Measurements from ENCODE around the gene IMMP2L.

The IMMP2L gene

DNA sequence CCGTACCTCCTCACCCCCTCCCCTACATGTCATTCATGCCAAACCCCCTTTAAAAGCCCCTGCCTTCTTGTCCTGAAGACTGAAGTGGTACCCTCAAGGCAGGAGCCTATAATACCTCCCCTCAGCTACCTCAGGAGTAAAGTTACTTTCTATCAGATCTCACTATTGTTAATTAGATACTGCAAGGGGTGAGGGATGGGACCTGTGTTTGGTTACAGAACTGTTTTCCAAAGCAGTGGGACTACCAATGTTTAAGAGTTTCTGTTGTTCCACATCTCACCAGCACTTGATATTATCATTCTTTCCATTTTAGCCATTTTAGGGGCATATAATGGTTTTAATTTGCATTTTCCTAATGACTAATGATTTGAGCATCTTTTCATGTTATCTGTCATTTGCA is 668.2 kb downstream of the IMMP2L start:
- no peak for DNase-seq

DNA sequence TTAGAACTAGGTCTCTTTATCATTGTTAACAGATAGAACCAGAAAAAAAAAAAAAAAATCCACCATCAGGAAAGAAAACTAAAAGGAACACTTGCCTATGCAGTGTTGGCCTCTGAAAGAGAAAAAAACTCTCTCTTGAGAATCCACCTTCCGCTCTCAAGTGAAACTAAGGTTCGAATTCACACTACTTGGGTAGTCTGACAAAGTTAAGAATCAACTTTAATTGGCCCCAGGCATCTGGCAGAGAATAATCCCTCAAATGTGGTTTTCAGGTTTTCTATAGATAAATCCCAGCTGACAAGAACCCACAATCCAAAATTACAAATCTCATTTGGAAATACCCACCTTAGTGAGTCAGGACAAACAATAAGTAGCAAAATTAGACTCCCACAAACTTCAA is 671.1 kb downstream of the IMMP2L start:
- DNase-seq, result no peak

DNA sequence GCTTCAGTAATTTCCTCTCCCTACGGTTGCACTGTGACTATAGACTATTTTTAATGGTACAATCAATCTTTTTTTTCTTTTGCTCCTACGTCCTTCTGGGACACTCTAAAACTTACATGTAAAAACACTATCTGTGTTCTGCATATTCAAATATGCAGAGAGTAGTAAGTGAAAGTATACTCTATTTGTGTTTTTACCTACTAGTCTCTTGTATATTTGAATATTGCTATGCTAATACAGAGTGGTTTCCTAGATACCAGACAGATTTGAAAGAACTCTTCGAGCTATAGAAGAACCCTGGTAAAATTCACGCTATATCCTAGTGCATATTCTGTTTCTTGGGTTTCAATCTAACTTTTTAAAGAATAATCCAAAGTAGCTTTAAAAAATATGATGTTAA is 672.2 kb downstream of the IMMP2L start:
- DNase-seq, result no peak

DNA sequence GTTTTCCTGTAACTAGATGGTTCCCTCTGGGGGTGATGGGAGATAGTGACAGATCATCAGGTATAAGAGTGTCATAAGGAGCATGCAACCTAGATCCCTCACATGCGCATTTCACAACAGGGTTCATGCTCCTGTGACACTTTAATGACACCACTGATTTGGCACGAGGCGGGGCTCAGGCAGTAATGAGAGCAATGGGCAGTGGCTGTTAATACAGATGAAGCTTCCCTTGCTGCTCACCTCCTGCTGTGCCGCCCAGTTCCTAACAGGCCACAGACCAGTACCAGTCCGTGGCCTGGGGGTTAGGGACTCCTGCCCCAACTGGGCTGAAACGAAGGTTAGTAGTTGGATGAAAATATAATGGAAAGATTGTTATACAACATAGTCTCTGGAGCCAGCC is 673.0 kb downstream of the IMMP2L start:
- no peak for DNase-seq

DNA sequence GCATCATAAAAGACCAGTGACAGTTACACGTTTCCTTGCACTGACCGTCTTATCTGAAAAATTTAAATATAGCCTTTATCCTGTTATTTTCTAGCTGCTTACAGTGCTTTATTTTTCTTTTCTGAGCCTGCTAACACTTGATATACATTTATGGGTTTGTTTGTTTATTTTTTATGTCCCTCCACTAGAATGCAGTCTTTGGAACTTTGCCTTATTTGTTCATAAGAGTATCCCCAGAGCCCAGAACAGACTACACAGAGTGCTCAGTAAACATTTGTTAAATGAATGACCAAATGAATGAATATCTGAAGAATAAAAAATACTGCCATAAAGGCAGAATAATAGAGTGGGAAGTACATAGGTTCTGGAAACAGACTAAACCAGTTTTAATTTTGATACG is 673.7 kb downstream of the IMMP2L start:
- DNase-seq, result no peak

DNA sequence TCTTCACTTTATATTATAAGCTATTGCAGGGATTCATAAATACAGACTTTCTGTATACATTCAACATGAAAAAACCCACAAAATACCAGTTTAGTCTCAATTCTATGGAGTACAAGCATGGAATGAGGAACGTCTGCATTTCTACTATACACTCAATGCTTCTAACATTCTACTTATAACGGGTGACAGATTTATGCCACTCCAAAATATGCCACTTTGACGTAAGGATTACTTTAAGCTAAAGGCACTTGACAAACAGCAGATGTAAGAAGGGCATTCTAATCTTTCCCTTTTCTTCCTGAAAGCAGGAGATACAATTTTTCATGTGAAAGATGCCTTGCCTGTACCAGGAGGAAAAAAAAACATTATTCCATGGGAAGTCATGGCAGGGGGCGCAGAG is 676.8 kb downstream of the IMMP2L start:
- no peak for DNase-seq

DNA sequence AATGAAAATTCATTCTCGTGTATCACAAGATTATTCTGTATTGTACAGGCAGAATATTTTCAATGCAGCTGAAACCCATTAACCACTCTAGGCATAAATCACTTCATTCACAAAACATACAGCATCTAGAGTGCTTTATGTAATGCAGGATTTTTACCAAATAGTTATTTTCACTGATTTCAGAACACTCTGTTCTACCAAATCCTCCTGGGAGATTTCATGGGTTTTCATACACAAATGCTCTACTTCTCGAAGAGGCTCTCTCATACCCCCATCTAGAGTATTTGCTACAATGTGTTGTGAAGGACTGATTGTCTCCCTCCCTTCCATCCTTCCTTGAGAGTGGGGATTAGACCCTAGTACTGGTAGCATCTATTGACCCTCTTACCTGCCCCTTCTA is 680.6 kb downstream of the IMMP2L start:
- no peak for DNase-seq

DNA sequence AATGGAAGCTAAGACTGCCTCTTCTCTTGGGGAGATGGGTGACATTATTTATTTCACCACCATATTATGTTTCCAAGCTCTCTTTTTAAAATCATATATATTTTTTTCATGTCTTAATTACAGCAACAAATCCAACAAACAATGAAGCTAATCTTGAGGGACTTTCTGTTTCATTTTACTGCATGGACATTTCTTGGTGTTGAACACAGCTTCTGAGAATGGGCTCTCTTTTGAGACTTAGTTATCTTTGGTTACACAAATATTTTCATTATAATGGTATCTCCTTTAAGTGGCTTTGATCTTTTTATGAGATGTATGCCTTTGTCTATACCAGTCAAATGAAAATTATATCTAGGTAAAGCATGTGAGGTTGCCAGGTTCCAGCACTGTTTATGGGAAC is 681.3 kb downstream of the IMMP2L start:
- no peak for DNase-seq

DNA sequence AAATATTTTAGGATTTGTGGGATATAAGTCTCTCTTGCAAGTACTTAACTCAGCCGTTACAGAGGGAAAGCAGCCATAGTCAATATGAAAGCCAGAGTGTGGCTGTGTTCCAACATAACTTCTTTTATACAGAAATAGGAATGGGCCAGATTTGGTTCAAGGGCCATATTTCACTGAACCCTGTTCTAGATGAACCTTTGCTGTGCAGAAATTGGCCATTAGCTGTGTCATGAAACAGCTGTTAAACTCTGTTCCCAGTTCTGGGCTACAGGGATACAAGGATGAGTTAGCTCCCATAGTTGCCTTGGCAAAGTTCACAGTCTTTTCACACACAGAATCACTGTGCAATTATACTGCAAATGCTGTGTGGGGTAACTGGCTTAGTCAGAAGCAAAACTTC is 685.3 kb downstream of the IMMP2L start:
- no peak for DNase-seq

DNA sequence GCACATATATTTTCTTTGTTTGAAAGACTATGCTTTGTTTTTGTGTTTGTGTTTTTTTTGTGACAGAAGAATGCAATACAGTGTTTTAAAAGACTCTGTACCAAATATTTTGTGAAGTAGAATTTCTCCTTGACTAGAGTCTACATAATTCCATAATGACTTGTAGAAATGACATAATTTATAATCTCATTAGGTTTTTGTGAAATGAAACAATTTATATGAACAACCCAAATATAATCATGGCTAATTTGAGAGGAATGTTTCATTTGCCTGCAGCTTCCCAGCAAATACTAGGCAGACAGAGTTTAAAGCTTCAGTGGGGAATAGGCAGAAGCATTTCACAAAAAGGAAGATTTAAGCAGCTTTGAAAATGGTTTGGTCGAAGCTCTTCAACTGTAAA is 686.9 kb downstream of the IMMP2L start:
- DNase-seq, result no peak

DNA sequence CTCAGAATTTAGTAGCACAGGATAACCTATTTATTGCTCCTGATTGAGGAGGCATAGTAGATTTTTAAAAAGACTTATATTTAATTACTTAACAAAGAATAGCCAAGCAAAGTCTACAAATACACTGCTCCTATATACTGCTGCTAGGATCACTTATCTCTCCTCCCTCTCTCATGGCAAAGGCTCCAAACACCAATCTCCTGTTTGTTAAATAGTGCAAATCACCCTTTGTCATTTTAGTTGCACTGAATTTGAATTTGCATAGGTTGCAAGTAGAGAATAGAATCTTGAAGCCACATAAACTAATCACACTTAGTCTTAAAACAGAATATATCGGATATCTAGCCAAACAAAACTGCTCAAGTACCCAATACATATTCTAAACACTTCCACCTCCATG is 690.4 kb downstream of the IMMP2L start:
- DNase-seq, result no peak

DNA sequence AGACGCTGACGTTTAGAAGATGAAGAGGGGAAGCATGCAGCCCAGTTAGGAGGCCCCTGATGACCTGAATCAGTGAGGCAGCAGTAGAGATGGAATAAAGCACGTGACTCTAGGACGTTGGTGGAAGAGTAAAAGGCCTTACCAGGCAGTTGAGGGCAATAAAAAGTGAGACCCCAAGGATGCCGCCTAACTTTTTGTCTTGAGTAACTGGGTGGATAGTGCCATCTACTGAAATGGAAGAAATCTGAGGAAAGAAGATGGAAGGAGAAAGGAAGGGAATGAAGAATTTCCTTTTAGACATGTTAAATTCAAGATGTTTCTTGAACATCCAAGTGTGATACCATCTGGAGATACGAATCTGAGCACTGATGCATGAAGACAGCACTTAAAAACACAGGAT is 691.4 kb downstream of the IMMP2L start:
- DNase-seq, result no peak

DNA sequence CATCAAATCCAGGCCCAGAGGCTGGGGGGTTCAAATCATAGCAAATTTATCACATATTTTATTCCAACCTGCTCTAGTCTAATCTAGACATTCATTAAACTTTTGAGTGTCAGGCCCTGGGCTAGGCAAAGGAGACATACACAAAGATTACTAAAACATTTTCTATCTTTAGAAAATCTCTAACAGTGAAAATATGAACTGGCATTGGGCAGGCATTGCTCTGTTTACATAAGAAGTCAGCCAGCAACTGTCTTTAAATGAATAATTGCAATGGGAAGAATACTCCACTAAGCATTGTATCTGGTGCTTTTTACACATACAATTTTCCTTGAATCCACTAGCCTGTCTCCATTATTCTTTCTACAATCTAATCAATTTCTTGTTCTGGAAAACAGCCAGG is 693.8 kb downstream of the IMMP2L start:
- no peak for DNase-seq

DNA sequence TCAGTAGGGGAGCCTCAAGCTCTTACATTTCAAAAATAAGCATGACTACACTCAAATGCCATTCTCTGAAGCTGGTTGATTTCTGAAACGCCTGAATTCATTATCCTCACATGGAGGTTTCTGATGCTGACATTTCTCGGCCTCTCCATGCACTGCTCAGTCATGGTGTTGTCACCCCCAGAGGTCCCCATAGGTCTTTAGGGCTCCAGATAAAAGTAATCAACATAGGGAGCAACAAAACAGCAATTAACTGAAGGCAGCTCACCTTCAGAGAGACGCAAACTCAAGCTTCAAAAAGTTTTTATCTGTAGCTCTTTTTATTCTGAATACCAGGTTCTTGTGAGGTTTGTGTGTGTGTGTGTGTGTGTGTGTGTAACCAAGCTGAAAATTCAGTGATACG is 694.5 kb downstream of the IMMP2L start:
- DNase-seq, result no peak

DNA sequence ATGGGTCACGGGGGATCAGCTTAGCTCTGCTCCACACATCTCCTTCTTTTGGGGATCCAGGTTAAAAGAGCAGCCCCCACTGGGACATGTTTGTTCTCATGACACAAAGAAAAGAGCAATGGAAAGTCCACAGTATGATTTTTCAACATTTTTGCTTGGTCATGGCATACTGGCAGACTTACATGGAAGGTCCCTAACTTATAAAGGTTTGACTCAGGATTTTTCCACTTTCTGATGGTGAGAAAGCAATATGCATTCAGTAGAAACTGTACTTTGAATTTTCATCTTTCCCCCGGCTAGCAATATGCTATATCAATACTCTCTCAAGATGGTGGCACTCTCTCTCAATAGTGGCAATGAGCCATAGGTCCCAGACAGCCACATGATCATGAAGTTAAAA is 699.0 kb downstream of the IMMP2L start:
- no peak for DNase-seq

DNA sequence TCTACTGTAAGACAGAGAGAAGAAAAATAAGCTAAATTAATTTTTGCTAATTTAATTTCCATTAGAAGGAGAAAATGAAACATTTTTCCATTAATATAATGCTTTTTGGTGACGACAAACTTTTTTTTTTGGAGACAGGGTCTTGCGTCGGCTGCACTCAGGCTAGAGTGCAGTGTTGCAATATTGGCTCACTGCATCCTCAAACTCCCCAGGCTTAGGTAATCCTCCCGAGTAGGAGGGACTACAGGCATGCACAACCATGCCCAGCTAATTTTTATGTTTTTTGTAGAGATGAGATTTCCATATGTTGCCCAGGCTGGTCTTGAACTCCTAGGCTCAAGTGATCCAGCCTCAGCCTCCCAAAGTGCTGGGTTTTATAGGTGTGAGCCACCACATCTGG is 701.1 kb downstream of the IMMP2L start:
- DNase-seq, result no peak

DNA sequence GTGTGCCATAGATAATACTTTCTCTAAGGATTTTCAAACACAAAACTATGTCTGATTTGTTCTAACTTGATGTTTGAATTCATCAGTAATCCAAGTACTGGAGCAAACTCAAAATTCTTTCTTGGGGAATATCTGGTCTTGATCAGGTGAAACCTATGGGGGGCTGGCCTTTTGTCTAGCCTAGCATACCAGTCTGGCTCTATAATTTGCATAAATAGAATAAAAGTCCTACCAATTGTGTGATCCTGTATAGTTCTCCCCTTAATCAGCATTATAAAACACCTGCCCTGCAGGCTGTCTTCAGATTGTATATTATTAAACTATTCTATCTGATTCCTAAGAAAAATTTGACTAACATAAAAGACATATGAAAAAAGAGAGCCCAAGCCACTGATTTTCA is 705.2 kb downstream of the IMMP2L start:
- DNase-seq, result no peak

DNA sequence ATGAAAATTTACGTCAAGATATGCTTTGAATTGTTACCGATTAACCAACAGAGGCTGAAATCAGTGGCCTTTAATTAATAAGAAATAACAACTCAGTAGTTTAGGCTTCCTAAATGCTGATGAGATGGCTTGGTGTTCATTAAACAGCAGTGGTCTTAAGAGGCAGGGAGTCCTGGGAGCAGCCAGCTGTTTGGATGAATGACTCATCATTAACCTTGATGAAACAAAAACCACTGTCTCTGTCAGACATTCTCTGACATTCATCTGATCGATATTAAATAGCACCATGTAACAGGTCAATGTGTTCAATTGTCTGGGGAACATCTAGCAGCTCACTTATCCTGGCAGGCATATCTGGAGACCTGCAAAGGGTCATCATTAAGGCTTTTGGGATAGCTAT is 705.6 kb downstream of the IMMP2L start:
- DNase-seq, result no peak

DNA sequence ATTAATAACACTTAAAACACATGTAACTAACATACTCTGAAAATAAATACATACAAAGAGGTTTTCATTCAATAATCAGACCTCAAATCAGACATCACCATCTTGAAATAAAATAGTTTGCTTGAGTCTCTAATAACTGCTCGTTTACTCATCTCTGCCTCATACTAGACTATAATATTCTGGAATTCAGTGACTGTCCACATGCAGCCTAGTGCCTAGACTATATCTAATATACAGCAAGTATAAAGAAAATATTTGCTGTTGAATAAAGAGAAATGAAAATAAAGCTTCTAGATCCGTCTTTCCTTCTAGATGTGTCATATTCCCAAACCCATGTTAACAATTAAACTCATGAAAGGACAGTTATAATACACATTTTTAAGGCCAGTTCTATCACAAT is 707.6 kb downstream of the IMMP2L start:
- DNase-seq, result no peak

DNA sequence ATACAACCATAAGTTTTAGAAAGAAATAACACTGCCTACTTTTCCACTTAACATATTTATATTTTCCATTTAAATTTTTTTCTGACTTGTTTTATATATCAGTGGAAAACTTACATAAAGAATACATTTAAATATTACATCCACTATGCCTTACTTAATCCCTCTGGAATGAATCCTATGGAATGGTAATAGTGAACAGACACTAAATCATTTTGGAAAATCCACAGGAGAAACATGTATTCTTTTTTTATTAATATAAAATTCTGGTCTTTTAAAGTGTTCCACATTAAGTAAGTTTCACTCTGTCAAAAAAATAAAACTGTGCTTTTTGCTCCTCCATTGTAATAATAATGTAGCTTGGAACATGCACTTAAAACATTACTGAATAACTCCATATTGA is 708.1 kb downstream of the IMMP2L start:
- no peak for DNase-seq

DNA sequence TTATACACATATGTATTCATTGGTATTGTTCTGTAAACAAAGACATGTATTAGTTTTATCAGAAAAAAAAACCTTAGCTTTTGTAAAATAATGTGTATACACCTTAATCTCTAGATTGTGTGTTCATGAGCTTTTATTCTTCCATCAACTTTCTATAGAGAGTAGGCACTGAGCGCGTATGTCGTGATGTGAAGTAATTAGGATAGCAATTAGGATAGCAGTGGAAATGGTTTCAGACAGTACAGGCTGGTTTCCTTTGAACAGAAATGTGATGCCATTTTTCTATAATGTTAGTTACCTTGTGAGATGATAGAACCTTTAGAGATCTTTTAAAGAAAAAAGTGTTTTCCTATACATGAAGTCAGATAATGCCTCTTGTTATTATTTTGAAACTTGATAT is 709.0 kb downstream of the IMMP2L start:
- no peak for DNase-seq

DNA sequence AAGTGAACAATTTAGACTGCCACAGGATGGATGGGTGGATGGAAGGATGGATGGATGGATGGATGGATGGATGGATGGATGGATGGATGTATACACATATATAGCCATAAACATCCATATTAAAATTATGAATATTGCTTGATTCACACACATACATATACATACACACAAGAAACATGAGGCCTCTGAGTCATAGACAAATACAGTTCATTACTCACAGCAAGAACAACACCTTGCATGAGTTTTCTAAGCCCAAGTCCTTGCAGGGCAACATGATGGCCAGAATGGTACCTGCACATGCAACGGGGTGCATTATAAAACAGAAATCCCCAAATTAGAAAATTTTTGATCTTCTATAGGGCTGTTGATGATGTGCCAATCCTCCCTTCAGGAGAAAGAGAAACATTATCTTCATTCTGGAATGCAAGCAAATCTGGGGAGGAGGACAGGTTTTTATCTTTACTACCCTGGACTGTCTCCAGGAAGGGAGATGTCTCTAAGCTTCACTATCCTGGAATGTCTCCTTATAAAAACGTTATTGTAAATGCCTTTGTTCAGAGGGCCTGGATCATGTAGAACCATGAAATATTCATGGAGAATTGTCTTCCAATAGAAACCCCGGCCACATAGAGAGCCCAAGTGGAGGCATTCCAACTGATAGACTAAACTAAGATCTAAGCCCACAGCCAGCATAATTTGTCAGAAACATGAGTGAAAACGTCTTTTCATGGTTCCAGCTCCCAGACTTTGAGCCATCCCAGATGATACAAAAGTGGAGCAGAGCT is 709.9 kb downstream of the IMMP2L start:
- DNase-seq, result no peak

DNA sequence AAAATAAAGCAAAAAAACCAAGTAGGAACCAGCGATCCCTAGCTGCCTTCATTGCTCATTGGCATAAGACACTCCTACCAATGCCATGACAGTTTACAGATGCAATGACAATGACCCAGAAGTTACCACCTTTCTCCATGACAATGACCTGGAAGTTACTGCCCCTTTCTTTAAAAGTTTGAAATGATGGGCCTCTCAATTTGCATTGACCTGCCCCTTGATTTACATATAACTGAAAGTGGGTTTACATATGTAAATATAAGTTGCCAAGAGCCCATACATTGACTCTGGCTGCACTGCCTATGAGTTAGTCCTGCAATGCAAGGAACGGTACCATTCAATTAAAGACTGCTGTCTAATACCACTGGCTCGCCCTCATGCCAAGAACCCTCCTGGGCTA is 712.1 kb downstream of the IMMP2L start:
- DNase-seq, result no peak

DNA sequence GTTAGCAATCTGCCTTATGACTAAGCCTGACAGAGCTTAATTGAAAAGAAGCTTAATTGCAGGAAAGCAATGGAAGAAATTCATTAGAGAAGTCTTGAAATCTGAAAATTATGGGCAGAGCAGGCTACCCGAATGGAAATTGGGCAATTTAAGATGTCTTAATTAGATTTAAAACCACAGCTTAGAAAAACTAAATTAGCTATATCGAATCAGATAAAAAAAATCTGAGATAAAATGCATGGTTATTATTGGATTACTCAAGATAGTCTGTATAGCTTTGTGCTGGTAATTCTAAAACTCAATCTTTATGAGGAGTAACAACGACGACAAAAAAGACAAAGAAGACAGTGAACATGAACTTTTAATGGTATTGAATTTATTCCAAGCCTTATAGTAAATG is 719.5 kb downstream of the IMMP2L start:
- no peak for DNase-seq

DNA sequence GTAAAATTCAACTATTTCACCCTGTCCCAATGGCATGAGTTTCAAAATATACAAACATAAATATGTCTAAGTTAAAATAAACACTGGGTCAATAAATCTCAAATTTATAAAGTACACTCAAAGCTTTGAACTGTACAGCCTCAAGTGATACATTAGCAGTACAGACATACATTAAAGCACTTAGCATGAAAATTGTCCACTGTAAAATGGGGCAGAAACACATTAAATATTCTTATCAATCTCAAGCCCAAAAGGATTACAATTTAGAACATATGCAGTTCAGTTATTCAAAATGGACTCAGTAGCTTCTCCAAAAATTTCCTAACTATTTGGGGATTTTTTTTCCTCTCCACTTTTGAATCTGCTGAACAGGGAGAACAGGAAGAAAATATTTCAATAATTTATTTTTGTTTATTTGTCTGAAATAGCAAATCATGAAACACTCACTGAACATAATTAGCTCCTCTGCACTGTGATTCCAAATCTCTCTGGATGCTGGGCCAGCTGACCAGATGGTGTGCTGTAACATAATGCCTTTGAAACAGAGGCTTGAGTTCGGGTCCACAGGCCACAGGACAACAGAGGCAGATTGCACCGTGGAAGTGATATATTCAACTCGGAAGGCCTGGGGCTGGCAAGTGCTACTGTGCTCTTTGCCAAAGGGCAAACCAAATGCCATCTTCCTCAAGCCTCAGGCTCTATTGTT is 720.3 kb downstream of the IMMP2L start:
- DNase-seq, result no peak

Data from effector CD8-positive, alpha-beta T cell (primary cell).